ENCODE results near the gene SFSWAP.

DNA sequence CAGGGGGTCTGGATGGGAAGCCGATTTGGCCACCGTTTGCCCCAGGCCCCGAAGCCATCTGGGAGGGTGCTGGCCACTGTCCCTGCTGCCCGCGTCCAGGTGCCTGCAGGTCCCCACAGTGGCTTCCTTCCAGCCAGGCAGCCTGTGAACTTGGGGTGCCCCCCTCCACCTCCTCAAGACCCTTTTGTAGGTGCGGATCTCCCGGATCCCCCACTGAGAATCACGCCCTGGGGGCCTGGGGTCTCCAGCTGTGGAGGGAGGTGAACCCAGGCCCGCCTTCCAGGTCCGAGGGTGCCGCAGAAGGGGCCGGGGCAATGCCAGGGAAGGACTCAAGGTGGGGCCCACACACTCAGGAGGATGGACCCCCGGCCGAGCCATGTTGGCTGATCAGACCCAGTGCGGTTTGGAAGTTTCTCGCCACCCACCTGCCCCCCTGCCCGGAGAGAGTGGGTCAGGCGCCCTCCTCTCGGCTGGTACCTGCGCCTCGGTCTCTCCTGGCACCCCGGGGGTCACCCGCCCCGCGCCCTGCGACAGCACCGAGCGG lies 119.0 kb downstream of the SFSWAP start:
- TF ChIP-seq, protein P1, sequence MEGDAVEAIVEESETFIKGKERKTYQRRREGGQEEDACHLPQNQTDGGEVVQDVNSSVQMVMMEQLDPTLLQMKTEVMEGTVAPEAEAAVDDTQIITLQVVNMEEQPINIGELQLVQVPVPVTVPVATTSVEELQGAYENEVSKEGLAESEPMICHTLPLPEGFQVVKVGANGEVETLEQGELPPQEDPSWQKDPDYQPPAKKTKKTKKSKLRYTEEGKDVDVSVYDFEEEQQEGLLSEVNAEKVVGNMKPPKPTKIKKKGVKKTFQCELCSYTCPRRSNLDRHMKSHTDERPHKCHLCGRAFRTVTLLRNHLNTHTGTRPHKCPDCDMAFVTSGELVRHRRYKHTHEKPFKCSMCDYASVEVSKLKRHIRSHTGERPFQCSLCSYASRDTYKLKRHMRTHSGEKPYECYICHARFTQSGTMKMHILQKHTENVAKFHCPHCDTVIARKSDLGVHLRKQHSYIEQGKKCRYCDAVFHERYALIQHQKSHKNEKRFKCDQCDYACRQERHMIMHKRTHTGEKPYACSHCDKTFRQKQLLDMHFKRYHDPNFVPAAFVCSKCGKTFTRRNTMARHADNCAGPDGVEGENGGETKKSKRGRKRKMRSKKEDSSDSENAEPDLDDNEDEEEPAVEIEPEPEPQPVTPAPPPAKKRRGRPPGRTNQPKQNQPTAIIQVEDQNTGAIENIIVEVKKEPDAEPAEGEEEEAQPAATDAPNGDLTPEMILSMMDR (IDR thresholded peaks at IDR 0.05), result no peak
- TF ChIP-seq POLR2A (IDR thresholded peaks at IDR 0.05), result no peak
